Endothelial cell (in vitro differentiated cells): ENCODE measurements around the gene TLCD3B. TPM values are rescaled to one million over a fixed set of nuclear protein-coding genes. Genes with fewer than 3 reads are reported as not detected.

Experiments
- DNase-seq: peaks from one replicate; pipeline ENCODE4 v3.0.0; 2021; ENCODE audit warnings: low spot score
- H3K27ac Mint-ChIP-seq: one replicate; pipeline ENCODE4 v1.8.0; 2021; ENCODE audit warnings: mixed read lengths, inconsistent platforms; ENCODE audit not compliant: unreplicated experiment
- H3K27me3 Mint-ChIP-seq: one replicate; pipeline ENCODE4 v1.8.0; 2021; ENCODE audit warnings: mild to moderate bottlenecking, moderate library complexity, mixed read lengths, inconsistent platforms; ENCODE audit not compliant: unreplicated experiment
- H3K36me3 Mint-ChIP-seq: one replicate; pipeline ENCODE4 v1.8.0; 2021; ENCODE audit warnings: mild to moderate bottlenecking, low read depth, mixed read lengths, inconsistent platforms; ENCODE audit not compliant: unreplicated experiment
- H3K4me1 Mint-ChIP-seq: one replicate; pipeline ENCODE4 v1.8.0; 2021; ENCODE audit warnings: mild to moderate bottlenecking, mixed read lengths, inconsistent platforms; ENCODE audit not compliant: unreplicated experiment
- H3K4me3 Mint-ChIP-seq: one replicate; pipeline ENCODE4 v1.8.0; 2021; ENCODE audit warnings: mild to moderate bottlenecking, mixed read lengths, inconsistent platforms; ENCODE audit not compliant: unreplicated experiment
- H3K9me3 Mint-ChIP-seq: one replicate; pipeline ENCODE4 v1.8.0; 2021; ENCODE audit warnings: mixed read lengths, inconsistent platforms; ENCODE audit not compliant: unreplicated experiment
- CTCF ChIP-seq: fragments of 200-600 bp; sonication (generic); IDR thresholded peaks from one replicate; pipeline ENCODE4 v1.5.0; 2021; ENCODE audit warnings: antibody characterized with exemption; ENCODE audit not compliant: unreplicated experiment
- total RNA-seq: library from RNA; stranded (reverse); fragmentation: NEBNext Ultra II Directional; extraction: Animal tissue kit (Norgen Biotek cat#: 25700); gene quantifications from one replicate; pipeline ENCODE4 v1.2.1, GENCODE V29; 2021; ENCODE audit not compliant: unreplicated experiment

TLCD3B gene
- total RNA-seq, 1 donor from 2014 or later = 1.4 TPM

- peaks cover 4% of the 10 kb centered on the region for H3K36me3 Mint-ChIP-seq
- no peak for TF ChIP-seq CTCF
- peaks cover 21% of the 10 kb centered on the region for H3K4me1 Mint-ChIP-seq
- peak overlapping the region; percentile 90 for H3K4me3 Mint-ChIP-seq
- H3K27ac Mint-ChIP-seq = peak overlapping the region; percentile 78
- no peak for DNase-seq
- no peaks in the 10 kb centered on the region for H3K9me3 Mint-ChIP-seq
- H3K27me3 Mint-ChIP-seq = peaks cover 5% of the 10 kb centered on the region
These were observed 22.4 kb upstream of the TLCD3B start for GRCh38 chr16:30053376-30054015.

- Mint-ChIP-seq H3K36me3 (peaks cover 4% of the 10 kb centered on the region), H3K4me1 (peaks cover 21% of the 10 kb centered on the region), H3K27me3 (peaks cover 5% of the 10 kb centered on the region), H3K27ac (no peak overlapping the region), H3K9me3 (no peaks in the 10 kb centered on the region), H3K4me3 (peak overlapping the region; percentile 90)
- DNase-seq = peak; percentile 94
- TF ChIP-seq CTCF = no peak
These were observed 21.8 kb upstream of the TLCD3B start for GRCh38 chr16:30052671-30053372.

- TF ChIP-seq CTCF = no peak
- H3K36me3 Mint-ChIP-seq = peaks cover 4% of the 10 kb centered on the region
- no peaks in the 10 kb centered on the region for H3K9me3 Mint-ChIP-seq
- no peak for DNase-seq
- peak overlapping the region; percentile 54 for H3K27ac Mint-ChIP-seq
- peaks cover 12% of the 10 kb centered on the region for H3K27me3 Mint-ChIP-seq
- H3K4me1 Mint-ChIP-seq = peaks cover 21% of the 10 kb centered on the region
- H3K4me3 Mint-ChIP-seq = peak overlapping the region; percentile 72
These were observed 20.4 kb upstream of the TLCD3B start for GRCh38 chr16:30051518-30051917.

- Mint-ChIP-seq H3K27ac (no peak overlapping the region), H3K4me3 (no peak overlapping the region), H3K9me3 (no peaks in the 10 kb centered on the region), H3K36me3 (peaks cover 9% of the 10 kb centered on the region), H3K27me3 (peaks cover 12% of the 10 kb centered on the region), H3K4me1 (peaks cover 16% of the 10 kb centered on the region)
- no peak for DNase-seq
- no peak for TF ChIP-seq CTCF
These were observed 18.8 kb upstream of the TLCD3B start for GRCh38 chr16:30049871-30050270.

GRCh38 chr16:30046588-30046987 lies 15.5 kb upstream of the TLCD3B start:
- no peaks in the 10 kb centered on the region for H3K9me3 Mint-ChIP-seq
- no peak for TF ChIP-seq CTCF
- H3K4me1 Mint-ChIP-seq = peaks cover 5% of the 10 kb centered on the region
- peaks cover 11% of the 10 kb centered on the region for H3K27me3 Mint-ChIP-seq
- no peak overlapping the region for H3K27ac Mint-ChIP-seq
- DNase-seq = no peak
- H3K4me3 Mint-ChIP-seq = no peak overlapping the region
- peaks cover 9% of the 10 kb centered on the region for H3K36me3 Mint-ChIP-seq
